Measurements from ENCODE around the gene CSF3. TPM values are rescaled to one million over a fixed set of nuclear protein-coding genes. Genes with fewer than 3 reads are reported as not detected.
A peak's percentile ranks its signal among the peaks of the same experiment; 100 is the strongest.

CSF3 gene
- total RNA-seq, 1 donor from 2014 or later = not detected

GRCh38 chr17:40033339-40033738 lies 18.1 kb downstream of the CSF3 start:
- Histone ChIP-seq H4K20me1 (ENCODE audit: low read depth) (peaks cover 9% of the 10 kb centered on the region), H3K79me2 (ENCODE audit: low read depth) (no peaks in the 10 kb centered on the region), H3K9me3 (ENCODE audit: low read depth) (no peaks in the 10 kb centered on the region), H3K9ac (no peak overlapping the region), H3K4me2 (no peak overlapping the region), H3K36me3 (no peaks in the 10 kb centered on the region), H3K4me3 (no peak overlapping the region), H3F3A (ENCODE audit: low read depth) (no peaks in the 10 kb centered on the region), H3K27ac (no peak overlapping the region), H3K4me1 (no peaks in the 10 kb centered on the region), H3K27me3 (no peaks in the 10 kb centered on the region), H2AFZ (replicated peaks) (no peak overlapping the region)
- H3K27me3 Mint-ChIP-seq (ENCODE audit: insufficient read depth, low read depth) = peaks cover 5% of the 10 kb centered on the region
- no peak for DNase-seq (ENCODE audit: low spot score)
- peaks cover 29% of the 10 kb centered on the region for H3K36me3 Mint-ChIP-seq
- H3K4me3 Mint-ChIP-seq = no peak overlapping the region
- H3K9me3 Mint-ChIP-seq = no peaks in the 10 kb centered on the region
- TF ChIP-seq CTCF (IDR thresholded peaks at IDR 0.05) (no peak), EZH2phosphoT487 (IDR thresholded peaks at IDR 0.05) (no peak), EZH2 (IDR thresholded peaks at IDR 0.05) (no peak)
- no peak overlapping the region for H3K27ac Mint-ChIP-seq
- peaks cover 4% of the 10 kb centered on the region for H3K4me1 Mint-ChIP-seq

DNA sequence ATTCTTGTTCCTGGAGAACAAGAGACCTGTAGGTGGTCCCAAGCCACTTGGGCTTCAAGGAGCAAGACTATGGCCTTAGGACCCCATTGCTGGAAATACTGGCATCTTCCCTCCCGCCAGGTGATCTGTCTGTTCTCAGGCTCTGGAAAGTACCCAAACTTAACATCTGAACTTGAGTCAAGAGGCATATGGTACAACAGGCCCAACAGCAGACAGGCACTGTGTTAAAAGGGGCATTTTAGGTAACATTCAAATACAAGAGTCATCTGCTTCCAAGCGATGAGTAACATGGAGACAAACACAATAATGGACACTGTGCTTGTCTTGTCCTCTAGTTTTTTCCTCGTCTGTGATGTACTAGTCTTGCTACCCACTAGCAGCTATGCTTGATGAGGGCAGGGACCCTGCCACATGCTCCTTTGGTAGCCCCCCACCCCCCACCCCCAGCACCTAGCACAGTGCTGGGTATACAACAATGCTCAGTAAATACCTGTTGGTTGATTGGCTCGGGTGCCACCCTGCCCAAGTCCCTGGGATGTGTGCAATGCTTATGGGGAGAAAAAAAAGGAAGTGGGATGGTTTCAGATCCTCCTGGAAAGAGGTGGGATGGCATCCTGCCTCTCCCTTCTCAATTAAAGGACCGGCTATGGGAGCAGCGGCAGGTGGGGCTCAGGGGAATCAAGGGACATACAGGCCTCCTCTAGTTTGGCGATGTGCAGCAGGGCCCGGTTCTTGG lies 19.4 kb downstream of the CSF3 start:
- Histone ChIP-seq H3K27ac (no peak overlapping the region), H3K79me2 (ENCODE audit: low read depth) (no peaks in the 10 kb centered on the region), H3K9me3 (ENCODE audit: low read depth) (no peaks in the 10 kb centered on the region), H3K36me3 (no peaks in the 10 kb centered on the region), H2AFZ (replicated peaks) (no peak overlapping the region), H3K4me2 (no peak overlapping the region), H4K20me1 (ENCODE audit: low read depth) (peaks cover 9% of the 10 kb centered on the region), H3F3A (ENCODE audit: low read depth) (peaks cover 5% of the 10 kb centered on the region), H3K27me3 (no peaks in the 10 kb centered on the region), H3K4me1 (no peaks in the 10 kb centered on the region), H3K9ac (no peak overlapping the region), H3K4me3 (no peak overlapping the region)
- Mint-ChIP-seq H3K27me3 (ENCODE audit: insufficient read depth, low read depth) (peaks cover 5% of the 10 kb centered on the region), H3K4me3 (no peak overlapping the region), H3K9me3 (no peaks in the 10 kb centered on the region), H3K27ac (no peak overlapping the region), H3K36me3 (peaks cover 22% of the 10 kb centered on the region), H3K4me1 (peaks cover 14% of the 10 kb centered on the region)
- TF ChIP-seq EZH2phosphoT487 (IDR thresholded peaks at IDR 0.05) = no peak
- no peak for TF ChIP-seq CTCF (IDR thresholded peaks at IDR 0.05)
- TF ChIP-seq EZH2 (IDR thresholded peaks at IDR 0.05) = no peak
- no peak for DNase-seq (ENCODE audit: low spot score)

DNA sequence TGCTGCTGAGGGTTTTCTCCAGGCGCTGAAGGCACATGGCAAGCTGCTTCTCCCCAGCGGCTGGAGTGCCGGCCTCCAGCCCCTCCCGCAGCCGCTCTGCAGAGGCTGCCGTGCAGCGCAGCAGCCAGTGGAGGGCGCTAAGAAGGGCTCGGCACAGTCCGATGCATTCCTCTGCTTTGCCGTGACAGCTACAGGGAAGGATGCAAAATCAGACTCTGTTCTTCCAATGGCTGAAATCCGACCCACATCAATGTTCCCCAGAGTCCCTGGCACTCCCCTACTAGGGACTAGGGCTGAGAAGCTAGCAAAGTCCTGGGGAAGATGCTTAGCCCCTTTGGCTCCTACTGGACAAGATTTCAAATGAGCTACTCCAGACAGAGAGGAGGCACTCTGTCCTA lies 19.9 kb downstream of the CSF3 start:
- H3K9me3 Mint-ChIP-seq = no peaks in the 10 kb centered on the region
- Histone ChIP-seq H3K4me1 (no peaks in the 10 kb centered on the region), H3K36me3 (no peaks in the 10 kb centered on the region), H3K9me3 (ENCODE audit: low read depth) (no peaks in the 10 kb centered on the region), H3K4me3 (no peak overlapping the region), H3K4me2 (no peak overlapping the region), H3K27ac (no peak overlapping the region), H4K20me1 (ENCODE audit: low read depth) (peaks cover 9% of the 10 kb centered on the region), H3F3A (ENCODE audit: low read depth) (peaks cover 5% of the 10 kb centered on the region), H3K79me2 (ENCODE audit: low read depth) (no peaks in the 10 kb centered on the region), H3K27me3 (no peaks in the 10 kb centered on the region), H3K9ac (no peak overlapping the region), H2AFZ (replicated peaks) (no peak overlapping the region)
- peaks cover 19% of the 10 kb centered on the region for H3K36me3 Mint-ChIP-seq
- DNase-seq (ENCODE audit: low spot score) = peak; percentile 88
- peaks cover 14% of the 10 kb centered on the region for H3K4me1 Mint-ChIP-seq
- H3K27me3 Mint-ChIP-seq (ENCODE audit: insufficient read depth, low read depth) = peaks cover 5% of the 10 kb centered on the region
- TF ChIP-seq CTCF (IDR thresholded peaks at IDR 0.05) = peak; percentile 92
- TF ChIP-seq EZH2phosphoT487 (IDR thresholded peaks at IDR 0.05) = no peak
- no peak for TF ChIP-seq EZH2 (IDR thresholded peaks at IDR 0.05)
- H3K27ac Mint-ChIP-seq = no peak overlapping the region
- H3K4me3 Mint-ChIP-seq = peak overlapping the region; percentile 25

Measured in neural progenitor cell (in vitro differentiated cells).